Activated CD8-positive, alpha-beta T cell treated with anti-CD3 and anti-CD28 coated beads for 36 hours (primary cell): ENCODE measurements around the gene ANGPTL4. TPM values are rescaled to one million over a fixed set of nuclear protein-coding genes. Genes with fewer than 3 reads are reported as not detected.

Experiments
- ATAC-seq: fragments of 200-7000 bp; cut with Tn5 transposase; one replicate; pipeline ENCODE4 v1.10.0; 2021; ENCODE audit warnings: mild to moderate bottlenecking, moderate library complexity
- CTCF ChIA-PET: fragments of 350-600 bp; sonication (Branson Sonifier 250); formaldehyde crosslinking; loops from one replicate; lab custom pipeline; 2021; ENCODE audit warnings: antibody characterized with exemption; lab: Charles Lee
- POLR2A ChIA-PET: fragments of 350-600 bp; sonication (Branson Sonifier 250); formaldehyde crosslinking; loops from one replicate; lab custom pipeline; 2021; ENCODE audit warnings: antibody characterized with exemption; lab: Charles Lee
- DNase-seq: peaks from one replicate; pipeline ENCODE4 v3.0.0-alpha.2; 2020
- H3K27ac Mint-ChIP-seq: one replicate; pipeline ENCODE4 v1.8.0; 2021; ENCODE audit warnings: mild to moderate bottlenecking, mixed read lengths
- H3K27me3 Mint-ChIP-seq: one replicate; pipeline ENCODE4 v1.8.0; 2021; ENCODE audit warnings: mixed read lengths
- H3K36me3 Mint-ChIP-seq: one replicate; pipeline ENCODE4 v1.8.0; 2021; ENCODE audit warnings: low read depth, mixed read lengths
- H3K4me1 Mint-ChIP-seq: one replicate; pipeline ENCODE4 v1.8.0; 2021; ENCODE audit warnings: low read depth, mixed read lengths
- H3K4me3 Mint-ChIP-seq: one replicate; pipeline ENCODE4 v1.8.0; 2021; ENCODE audit warnings: mild to moderate bottlenecking, moderate library complexity, mixed read lengths
- H3K9me3 Mint-ChIP-seq: one replicate; pipeline ENCODE4 v1.8.0; 2021; ENCODE audit warnings: mixed read lengths
- intact Hi-C: fragments of 100-400 bp; cut with micrococcal nuclease; formaldehyde crosslinking; loops from one replicate; pipeline ENCODE4 v1.10.0; 2022
- total RNA-seq, 2 experiments: library from RNA; stranded (reverse); gene quantifications; one replicate each; pipeline ENCODE4 v1.2.3, GENCODE V29; 2021
- TF ChIP-seq, protein P1 (sequence below): fragments of 200-600 bp; IDR thresholded peaks from one replicate; pipeline ENCODE4 v1.8.0; 2022; ENCODE audit warnings: antibody characterized with exemption, mild to moderate bottlenecking

The ANGPTL4 gene
- total RNA-seq, 2 experiments from 2014 or later: 26.8 to 27.8 TPM

DNA sequence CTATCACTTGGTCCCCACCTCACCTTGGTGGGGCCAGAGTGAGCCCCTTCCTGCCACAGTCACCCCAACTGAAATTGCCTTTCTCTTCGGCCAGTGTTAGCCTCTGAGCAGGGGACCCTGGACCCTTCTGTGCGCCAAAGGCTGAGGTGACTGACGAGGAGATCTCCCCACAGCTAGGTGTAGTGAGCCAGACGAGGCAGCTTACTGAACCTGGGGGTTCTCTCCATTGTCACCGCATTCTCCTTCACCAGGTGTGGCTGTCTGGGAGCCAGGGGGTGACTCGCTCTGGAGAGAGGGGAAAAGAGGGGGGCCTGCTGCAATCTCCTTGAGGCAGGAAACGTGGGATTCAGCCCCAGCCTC lies 41.3 kb upstream of the ANGPTL4 start:
- no peak for ATAC-seq
- Mint-ChIP-seq H3K9me3 (no peaks in the 10 kb centered on the region), H3K36me3 (peaks cover 37% of the 10 kb centered on the region), H3K4me1 (peaks cover 26% of the 10 kb centered on the region), H3K27ac (peak overlapping the region; percentile 96), H3K27me3 (no peaks in the 10 kb centered on the region), H3K4me3 (peak overlapping the region; percentile 97)
- intact Hi-C loops: no loop called here
- TF ChIP-seq, protein P1, sequence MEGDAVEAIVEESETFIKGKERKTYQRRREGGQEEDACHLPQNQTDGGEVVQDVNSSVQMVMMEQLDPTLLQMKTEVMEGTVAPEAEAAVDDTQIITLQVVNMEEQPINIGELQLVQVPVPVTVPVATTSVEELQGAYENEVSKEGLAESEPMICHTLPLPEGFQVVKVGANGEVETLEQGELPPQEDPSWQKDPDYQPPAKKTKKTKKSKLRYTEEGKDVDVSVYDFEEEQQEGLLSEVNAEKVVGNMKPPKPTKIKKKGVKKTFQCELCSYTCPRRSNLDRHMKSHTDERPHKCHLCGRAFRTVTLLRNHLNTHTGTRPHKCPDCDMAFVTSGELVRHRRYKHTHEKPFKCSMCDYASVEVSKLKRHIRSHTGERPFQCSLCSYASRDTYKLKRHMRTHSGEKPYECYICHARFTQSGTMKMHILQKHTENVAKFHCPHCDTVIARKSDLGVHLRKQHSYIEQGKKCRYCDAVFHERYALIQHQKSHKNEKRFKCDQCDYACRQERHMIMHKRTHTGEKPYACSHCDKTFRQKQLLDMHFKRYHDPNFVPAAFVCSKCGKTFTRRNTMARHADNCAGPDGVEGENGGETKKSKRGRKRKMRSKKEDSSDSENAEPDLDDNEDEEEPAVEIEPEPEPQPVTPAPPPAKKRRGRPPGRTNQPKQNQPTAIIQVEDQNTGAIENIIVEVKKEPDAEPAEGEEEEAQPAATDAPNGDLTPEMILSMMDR: no peak
- CTCF ChIA-PET: interaction anchor here (2.2 kb wide), 1 partner anchor 31 kb away, joined by 14 read pairs; no protein-coding TSS in a partner anchor
- no peak for DNase-seq
- POLR2A ChIA-PET: interaction anchor here (0.8 to 6.6 kb wide), 6 partner anchors 9 to 53 kb away, joined by 3 to 37 read pairs (median 8); partner anchors contain the start of gene KANK3

DNA sequence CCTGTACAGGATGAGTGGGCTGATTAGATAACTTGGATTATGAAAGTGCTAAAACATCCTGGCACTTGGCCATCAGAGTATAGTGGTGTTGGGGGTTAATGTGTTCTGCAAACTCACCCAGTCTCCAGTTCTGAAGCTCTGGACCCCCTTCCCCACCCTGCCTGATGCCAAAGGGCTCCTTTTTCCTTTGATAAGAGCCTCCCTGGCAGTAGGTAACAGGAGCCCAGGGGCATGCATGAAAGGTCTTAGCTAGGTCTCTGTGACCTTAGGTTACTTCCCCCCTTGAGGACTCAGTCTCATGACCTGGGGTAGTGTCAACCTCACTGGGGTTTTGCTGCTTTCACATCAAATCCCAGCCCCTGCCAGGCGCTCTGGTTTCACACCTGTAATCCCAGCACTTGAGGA lies 40.2 kb upstream of the ANGPTL4 start:
- Mint-ChIP-seq H3K27me3 (no peaks in the 10 kb centered on the region), H3K36me3 (peaks cover 37% of the 10 kb centered on the region), H3K4me1 (peaks cover 26% of the 10 kb centered on the region), H3K27ac (peak overlapping the region; percentile 96), H3K9me3 (no peaks in the 10 kb centered on the region), H3K4me3 (peak overlapping the region; percentile 97)
- TF ChIP-seq, protein P1: no peak
- intact Hi-C loops: no loop called here
- ChIA-PET POLR2A (interaction anchor here (0.8 to 6.6 kb wide), 10 partner anchors 12 to 191 kb away, joined by 3 to 37 read pairs (median 4); no protein-coding TSS in a partner anchor), CTCF (interaction anchor here (0.9 to 2.2 kb wide), 4 partner anchors 12 to 257 kb away, joined by 3 to 14 read pairs (median 5); no protein-coding TSS in a partner anchor)
- no peak for ATAC-seq
- DNase-seq: peak; percentile 30

- ChIA-PET POLR2A (interaction anchor here (0.8 to 6.6 kb wide), 9 partner anchors 11 to 191 kb away, joined by 3 to 37 read pairs (median 4); no protein-coding TSS in a partner anchor), CTCF (interaction anchor here (0.9 to 2.2 kb wide), 3 partner anchors 11 to 256 kb away, joined by 4 to 14 read pairs (median 6); no protein-coding TSS in a partner anchor)
- H3K27ac Mint-ChIP-seq: peak overlapping the region; percentile 96
Observed at GRCh38 chr19:8324186-8325050, 39.5 kb upstream of the ANGPTL4 start.

DNA sequence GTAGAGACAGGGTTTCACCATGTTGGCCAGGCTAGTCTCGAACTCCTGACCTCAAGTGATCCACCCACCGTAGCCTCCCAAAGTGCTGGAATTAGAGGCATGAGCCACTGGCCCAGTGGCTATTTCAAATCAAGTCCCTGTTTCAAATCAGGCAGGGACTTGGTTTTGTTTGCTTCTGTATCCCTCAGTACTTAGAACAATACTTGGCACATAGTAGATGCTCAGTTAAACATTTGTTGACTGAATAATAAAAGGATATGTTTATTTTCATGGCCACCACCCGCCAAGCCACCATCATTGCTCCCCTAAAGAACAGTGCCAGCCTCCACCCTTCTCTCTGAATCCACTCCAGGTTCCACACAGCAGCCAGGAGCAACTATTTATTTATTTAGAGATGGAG lies 38.5 kb upstream of the ANGPTL4 start:
- no peaks in the 10 kb centered on the region for H3K27me3 Mint-ChIP-seq
- no peak for ATAC-seq
- CTCF ChIA-PET: interaction anchor here (2.3 kb wide), 1 partner anchor 10 kb away, joined by 10 read pairs; no protein-coding TSS in a partner anchor

More at GRCh38 chr19:8324186-8325050, 39.5 kb upstream of the ANGPTL4 start:
- peak overlapping the region; percentile 97 for H3K4me3 Mint-ChIP-seq
- H3K27me3 Mint-ChIP-seq: no peaks in the 10 kb centered on the region
- H3K9me3 Mint-ChIP-seq: no peaks in the 10 kb centered on the region
- no peak for ATAC-seq
- peaks cover 35% of the 10 kb centered on the region for H3K36me3 Mint-ChIP-seq
- H3K4me1 Mint-ChIP-seq: peaks cover 22% of the 10 kb centered on the region
- no peak for DNase-seq
- TF ChIP-seq, protein P1: no peak
- intact Hi-C loops: no loop called here

More for the DNA sequence above, 38.5 kb upstream of the ANGPTL4 start:
- TF ChIP-seq, protein P1: no peak
- intact Hi-C loops: no loop called here
- Mint-ChIP-seq H3K4me3 (no peak overlapping the region), H3K27ac (no peak overlapping the region), H3K9me3 (no peaks in the 10 kb centered on the region), H3K4me1 (peaks cover 15% of the 10 kb centered on the region), H3K36me3 (peaks cover 31% of the 10 kb centered on the region)
- POLR2A ChIA-PET: interaction anchor here (6.6 kb wide), 1 partner anchor 10 kb away, joined by 37 read pairs; no protein-coding TSS in a partner anchor
- DNase-seq: no peak
